Stimulated activated CD8-positive, alpha-beta memory T cell treated with anti-CD3 and anti-CD28 coated beads, Interleukin-15, amount 100 ng/mL, for 4 hours (primary cell): ENCODE results near the gene SYNDIG1.

Source experiments
- DNase-seq, 2 donors: peaks; one replicate each; pipeline ENCODE4 v3.0.0-alpha.2; 2020; ENCODE audit warnings: low read depth in 2 of 2

SYNDIG1 gene

DNA sequence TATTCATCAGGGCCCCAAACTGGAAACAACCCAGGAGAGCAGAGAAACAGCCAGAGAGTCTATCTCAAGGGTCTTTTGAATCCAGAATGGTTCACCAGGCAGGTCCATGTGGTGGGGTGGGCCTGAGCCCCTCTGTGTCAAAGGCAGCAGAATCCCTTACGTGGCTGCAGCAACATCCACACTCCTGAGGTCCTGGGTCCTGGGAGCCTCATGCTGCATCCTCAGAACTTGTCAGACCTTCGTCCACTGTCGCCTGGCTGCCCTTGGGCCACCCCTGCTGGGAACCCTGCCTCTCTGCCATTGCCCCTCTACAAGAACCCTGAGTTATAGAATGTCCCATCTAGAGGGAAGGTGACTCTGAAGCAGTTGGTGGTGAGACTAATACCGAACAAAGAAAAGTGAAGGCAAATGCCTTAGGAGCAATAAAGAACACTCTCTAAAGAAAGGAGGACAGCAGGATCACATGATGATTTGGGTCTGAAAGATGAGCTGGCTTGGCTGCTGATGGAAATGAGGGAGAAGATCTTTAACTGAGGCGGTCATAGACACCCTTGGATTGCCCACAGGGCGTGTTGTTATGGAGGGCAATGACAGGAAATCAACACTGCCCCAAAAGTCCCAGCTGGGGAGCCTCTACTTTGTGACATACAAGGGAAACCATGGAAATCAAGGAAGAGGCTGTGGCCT lies 161.2 kb downstream of the SYNDIG1 start:
- no peak for DNase-seq

DNA sequence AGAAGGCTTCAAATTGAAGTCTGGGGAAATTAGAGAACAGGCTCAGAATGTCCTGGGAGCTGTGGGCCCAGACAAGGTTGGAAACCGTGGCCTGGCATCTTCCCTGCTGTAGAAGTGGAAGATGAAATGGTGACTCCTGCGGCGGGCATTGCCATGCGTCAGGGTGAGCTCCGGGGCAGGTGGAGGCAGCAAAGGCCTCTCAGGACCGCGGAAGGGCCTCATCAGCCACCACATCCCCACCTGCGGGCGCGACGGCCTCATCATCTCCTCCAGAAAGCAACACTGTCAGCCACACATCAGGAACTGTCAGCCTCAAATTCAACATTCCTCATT lies 161.7 kb downstream of the SYNDIG1 start:
- DNase-seq = no peak

DNA sequence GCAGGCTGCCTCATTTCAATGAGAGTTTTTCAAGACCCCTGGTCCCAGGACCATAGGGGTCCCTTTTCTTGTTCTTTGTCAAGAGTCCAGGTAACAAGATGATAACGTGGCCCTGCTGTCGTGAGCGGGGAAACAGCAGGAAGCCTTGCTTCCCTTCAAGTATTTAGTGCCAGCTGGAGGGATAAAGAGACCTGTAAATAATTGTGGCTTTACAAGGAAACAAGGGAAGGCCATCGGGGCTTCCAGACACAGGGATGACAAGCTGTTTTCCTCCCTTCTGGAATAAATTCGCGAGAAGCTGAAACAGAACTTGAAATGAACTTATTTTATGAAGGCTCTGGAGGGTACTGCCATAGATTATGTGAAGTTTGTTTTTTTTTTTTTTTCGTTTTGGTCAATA lies 163.2 kb downstream of the SYNDIG1 start:
- no peak for DNase-seq

- no peak for DNase-seq
Measured at GRCh38 chr20:24633026-24633425, 163.6 kb downstream of the SYNDIG1 start.

GRCh38 chr20:24633521-24633920 lies 164.1 kb downstream of the SYNDIG1 start:
- DNase-seq = no peak

GRCh38 chr20:24634855-24635254 lies 165.4 kb downstream of the SYNDIG1 start:
- no peak for DNase-seq

DNA sequence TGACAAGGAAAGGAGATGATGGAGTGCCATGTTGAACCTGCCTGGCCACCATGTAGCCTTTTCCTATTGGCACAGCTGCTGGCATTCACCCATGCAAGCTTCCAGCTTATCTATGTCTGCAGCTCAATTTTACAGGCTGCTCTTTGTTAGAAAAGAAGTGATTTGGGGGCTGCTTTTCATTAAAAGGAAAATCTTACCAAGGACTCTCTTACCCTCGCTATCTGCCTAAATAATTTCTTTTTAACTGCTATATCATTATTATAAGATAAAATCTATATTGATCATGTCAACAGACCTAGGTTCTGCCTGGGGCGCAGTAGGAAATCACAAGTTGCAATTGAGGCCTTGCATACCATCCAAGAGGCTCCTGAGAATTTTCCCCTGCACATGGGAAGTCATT lies 167.2 kb downstream of the SYNDIG1 start:
- no peak for DNase-seq

- DNase-seq = no peak
Measured at GRCh38 chr20:24637087-24637486, 167.7 kb downstream of the SYNDIG1 start.

DNA sequence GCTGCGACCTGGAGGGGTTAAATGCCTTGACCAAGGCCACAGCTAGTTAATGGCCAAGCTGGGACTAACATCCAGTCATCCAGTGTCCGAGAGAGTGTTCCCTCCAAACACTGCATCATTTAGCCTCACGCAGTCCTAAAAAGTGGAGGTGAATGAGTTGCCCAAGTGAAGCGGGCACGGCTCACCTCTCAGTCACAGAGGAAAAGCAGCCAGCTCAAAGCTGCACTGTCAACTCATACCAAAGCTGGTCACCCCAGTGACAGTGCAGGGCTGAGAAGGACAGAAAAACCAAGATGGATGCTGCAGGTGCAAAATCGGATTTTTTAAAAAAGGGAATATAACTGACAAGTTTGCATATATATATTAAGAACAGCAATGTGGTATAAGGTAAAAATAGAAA lies 168.5 kb downstream of the SYNDIG1 start:
- no peak for DNase-seq

DNA sequence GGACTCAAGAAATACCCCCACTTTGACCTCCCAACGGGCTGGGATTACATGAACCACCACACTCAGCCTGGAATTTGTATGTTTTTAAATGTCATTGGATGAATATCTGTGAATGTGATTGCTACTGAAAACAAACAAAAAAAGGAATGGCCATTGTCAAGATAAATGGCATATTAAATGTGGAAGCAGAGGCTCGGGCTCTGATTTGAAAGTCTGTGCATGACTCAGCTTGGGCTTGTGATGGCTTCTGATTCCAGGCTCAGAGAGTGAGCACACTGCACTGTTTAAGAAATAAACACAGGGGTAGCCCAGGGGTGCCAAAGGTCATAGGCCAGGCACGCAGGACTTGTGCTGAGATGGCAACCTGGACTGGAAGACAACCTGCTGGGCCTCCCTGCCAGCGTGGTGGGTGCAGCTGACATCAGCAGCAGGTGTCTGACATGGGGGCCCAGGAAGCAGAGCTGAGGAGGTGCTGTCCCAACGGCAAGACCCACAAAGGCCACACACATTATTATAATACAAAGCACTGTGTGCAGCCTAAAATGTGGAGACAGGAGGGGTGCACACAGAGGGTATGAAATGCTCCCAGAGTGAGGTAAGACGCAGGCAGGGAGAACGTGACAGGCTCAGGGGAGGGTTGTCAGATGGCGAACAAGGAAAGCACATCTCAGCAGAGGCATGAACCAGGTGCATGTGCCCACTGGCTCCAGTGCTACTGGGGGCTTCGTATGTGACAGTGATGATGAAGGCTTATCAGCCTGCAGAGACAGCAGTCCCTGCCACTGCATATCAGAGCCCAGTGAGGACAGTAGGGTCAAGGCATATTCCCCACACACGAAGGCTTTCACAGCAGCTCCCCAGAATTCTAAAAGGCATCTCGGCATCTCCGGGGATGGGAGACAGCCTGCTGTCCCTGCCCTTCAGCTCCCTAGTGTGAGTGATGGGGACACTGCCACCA lies 169.4 kb downstream of the SYNDIG1 start:
- DNase-seq = no peak

DNA sequence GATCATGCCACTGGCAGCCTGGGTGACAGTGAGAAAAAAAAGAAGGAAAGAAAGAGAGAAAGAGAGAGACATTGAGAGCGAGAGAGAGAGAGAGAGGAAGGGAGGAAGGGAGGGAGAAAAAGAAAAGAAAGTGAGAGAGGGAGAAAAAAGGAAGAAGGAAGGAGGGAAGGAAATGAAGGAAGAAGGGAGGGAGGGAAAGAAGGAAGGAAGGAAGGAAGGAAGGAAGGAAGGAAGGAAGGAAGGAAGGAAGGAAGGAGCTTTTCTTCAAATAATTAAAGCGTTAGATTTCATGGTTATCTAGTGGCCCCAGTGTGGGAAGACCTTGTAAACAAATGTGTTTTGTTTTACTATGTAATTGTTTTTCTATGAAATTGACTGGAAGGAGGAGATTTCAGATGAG lies 170.8 kb downstream of the SYNDIG1 start:
- no peak for DNase-seq

DNA sequence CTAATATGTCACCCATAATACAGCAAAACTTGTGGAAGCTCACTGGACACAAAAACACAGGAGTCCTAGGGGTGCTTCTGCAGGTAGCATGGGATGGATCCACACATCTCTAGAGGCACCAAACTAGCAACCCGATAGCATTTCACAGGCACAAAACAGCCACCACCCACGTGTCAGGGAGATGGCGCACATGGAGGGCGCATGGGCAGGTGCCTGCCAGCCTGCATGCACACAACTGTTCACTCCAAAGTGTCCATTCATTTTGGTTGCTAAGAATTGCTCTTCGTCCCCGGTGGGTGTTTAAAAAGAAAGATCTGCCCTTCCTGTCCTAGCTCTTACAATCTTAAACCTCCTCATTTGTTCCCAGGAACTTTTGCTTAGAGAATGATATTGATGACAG lies 171.3 kb downstream of the SYNDIG1 start:
- DNase-seq = no peak

DNA sequence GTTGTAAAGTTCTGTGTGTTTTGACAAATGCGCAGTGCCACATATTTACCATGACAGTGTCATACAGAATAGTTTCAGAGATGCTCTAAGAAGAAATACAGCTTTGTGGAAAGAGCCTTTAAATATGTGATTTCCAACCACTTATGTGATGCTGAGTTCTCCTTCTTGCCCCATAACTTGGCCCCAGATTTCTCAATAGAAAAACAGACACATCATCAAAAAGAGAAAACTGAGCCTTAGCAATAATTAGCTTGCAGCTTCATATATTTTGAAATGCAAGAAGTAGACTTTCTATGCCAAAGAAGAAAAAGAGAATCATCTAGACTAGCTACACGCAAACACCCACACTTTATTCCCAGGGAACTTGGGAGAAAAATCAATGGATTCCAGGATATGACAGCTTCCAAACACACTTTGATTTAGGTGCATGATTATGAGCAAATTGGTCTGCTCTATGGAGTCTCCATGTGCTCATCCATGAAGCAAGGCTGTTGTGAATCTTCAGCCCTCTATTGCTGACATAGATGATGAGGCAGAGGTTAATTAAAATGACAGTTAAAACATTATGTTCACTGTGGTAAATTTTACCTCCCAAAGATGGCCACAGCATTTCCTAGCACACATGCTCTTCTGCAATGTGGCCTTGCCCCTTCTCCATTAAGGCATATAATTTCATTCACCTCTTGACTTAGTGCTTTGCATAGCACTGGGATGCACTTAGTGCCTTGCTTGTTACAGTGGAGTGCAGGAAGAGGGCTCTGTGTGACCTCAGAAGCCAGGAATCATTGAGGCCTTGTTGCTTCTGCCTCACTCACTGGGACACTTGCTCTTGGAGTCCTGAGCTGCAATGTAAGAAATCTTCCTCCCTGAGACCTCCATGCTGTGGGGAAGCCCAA lies 174.6 kb downstream of the SYNDIG1 start:
- DNase-seq = no peak

DNA sequence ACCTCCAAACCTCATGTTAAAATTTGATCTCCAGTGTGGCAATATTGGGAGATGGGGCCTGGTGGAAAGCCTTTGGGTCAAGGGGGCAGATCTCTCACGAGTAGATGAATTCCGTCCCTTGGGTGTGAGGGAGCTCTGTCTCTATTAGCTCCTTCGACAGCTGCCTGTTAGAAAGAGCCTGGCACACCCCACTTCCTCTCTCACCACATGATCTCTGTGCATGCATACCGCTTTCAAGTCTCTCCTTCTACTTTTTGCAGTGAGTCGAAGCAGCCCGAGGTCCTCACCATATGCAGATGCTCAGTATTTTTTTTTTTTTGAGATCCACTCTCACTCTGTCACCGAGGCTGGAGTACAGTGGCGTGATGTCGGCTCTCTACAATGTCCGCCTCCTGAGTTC lies 176.9 kb downstream of the SYNDIG1 start:
- DNase-seq = no peak

DNA sequence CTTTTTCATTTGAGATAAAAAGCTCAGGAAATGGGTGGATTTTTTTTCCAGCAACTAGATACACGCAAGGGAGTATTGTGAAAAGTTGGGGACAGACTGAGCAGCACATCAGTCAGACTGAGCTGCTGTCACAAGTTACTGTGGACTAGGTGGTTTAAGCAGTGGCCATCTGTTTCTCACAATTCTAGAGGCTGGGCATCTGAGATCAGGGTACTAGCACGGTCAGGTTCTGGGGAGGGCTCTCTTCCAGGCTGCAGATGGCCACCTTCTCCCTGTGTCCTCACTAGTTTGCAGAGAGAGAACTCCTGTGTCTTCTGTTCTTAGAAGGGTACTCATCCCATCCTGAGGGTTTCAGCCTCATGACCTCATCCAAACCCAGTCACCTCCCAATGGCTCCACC lies 178.3 kb downstream of the SYNDIG1 start:
- DNase-seq = no peak

- no peak for DNase-seq
Measured at GRCh38 chr20:24648481-24648880, 179.1 kb downstream of the SYNDIG1 start.

GRCh38 chr20:24648919-24649318 lies 179.5 kb downstream of the SYNDIG1 start:
- no peak for DNase-seq

DNA sequence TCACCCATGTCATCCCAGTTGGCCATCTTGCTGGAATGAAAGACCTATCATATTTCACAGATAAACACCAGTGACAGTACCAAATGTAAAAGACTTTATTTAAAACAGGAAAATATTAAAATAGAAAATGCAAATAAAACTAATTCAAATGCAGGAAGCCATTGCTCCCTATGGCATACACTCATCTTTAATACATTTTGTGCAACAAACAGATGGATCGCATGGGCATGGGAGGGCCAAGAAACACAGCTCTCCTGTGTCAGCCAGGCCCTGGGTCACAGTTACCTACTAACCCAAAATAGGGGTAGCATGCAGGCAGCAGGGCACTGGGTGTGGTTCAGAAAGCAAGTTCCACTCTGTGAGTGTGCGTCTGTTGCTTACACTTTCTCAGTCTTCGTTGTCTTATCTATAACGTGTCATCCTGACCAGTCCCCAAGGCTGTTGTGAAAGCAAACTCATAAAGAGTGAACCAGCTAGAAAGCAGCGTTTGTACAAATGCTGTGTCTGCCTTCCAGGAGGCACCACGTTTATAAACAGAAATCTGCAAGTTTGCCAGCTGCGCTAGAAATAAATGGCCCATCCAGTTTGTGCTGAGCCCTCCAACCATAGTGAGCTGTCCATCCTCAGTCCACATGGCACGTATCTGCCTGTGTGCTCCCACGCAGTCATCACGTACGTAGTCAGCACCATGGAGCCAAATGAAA lies 180.5 kb downstream of the SYNDIG1 start:
- no peak for DNase-seq

GRCh38 chr20:24651171-24651975 lies 181.9 kb downstream of the SYNDIG1 start:
- no peak for DNase-seq

DNA sequence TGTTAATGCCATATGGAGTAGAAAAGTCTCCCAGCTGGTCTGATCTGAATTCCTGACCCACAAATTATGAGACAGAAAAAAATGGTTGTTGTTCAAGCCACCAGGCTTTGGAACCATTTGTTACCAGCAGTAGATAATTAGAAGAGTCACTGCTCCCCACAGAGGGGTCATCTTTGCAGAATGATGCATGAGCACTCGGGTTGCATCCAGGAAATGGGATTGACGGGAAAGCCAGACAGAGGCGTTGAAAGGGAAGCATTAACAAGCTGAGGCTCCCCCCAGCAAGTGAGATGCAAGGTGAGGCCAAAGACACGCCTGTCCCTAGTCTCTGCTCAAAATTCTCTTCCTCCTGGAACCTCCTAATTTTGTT lies 182.5 kb downstream of the SYNDIG1 start:
- no peak for DNase-seq

DNA sequence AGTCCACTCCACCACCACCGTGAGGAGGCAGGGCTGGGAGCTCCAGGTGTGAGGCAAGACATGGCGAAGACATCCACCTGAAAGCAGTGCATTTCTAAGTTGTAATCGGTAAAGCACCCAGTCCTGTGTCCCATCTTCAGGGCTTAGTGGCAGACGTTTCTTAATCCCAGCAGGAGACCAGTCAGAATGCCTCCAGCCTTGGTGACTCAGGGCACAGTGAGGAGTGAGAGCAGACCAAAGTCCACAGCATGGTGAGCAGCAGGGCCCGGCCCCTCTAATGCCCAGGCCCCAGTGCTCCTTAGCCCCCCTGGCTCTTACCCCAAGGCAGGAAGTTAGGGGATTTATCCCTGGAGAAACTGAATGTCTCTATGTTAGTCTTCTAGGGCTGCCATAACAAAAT lies 183.9 kb downstream of the SYNDIG1 start:
- no peak for DNase-seq
